HG03378 (cell line): ENCODE data around the gene PLEKHB1.
A peak's percentile ranks its signal among the peaks of the same experiment; 100 is the strongest.

Experiments used
- ATAC-seq: cut with Tn5 transposase; IDR thresholded peaks from one replicate; pipeline ENCODE4 v1.9.1; 2021; ENCODE audit warnings: mild to moderate bottlenecking, moderate library complexity; ENCODE audit not compliant: unreplicated experiment

The PLEKHB1 gene

GRCh38 chr11:73648121-73648520, 1.7 kb downstream of the PLEKHB1 start:
- ATAC-seq = no peak

GRCh38 chr11:73648571-73649046, 2.2 kb downstream of the PLEKHB1 start:
- ATAC-seq = no peak

GRCh38 chr11:73649206-73649605, 2.8 kb downstream of the PLEKHB1 start:
- ATAC-seq = no peak

GRCh38 chr11:73650400-73650799, 4.0 kb downstream of the PLEKHB1 start:
- no peak for ATAC-seq

- no peak for ATAC-seq
Measured at GRCh38 chr11:73651252-73651651, 4.9 kb downstream of the PLEKHB1 start.

GRCh38 chr11:73651661-73652045, 5.3 kb downstream of the PLEKHB1 start:
- ATAC-seq = no peak

- no peak for ATAC-seq
Measured at GRCh38 chr11:73652046-73652730, 5.8 kb downstream of the PLEKHB1 start.

- ATAC-seq = no peak
Measured at GRCh38 chr11:73652856-73653559, 6.6 kb downstream of the PLEKHB1 start.

GRCh38 chr11:73653996-73654395, 7.6 kb downstream of the PLEKHB1 start:
- ATAC-seq = no peak

GRCh38 chr11:73654482-73655021, 8.2 kb downstream of the PLEKHB1 start:
- no peak for ATAC-seq

GRCh38 chr11:73655686-73656085, 9.3 kb downstream of the PLEKHB1 start:
- no peak for ATAC-seq

GRCh38 chr11:73656985-73657384, 10.6 kb downstream of the PLEKHB1 start:
- no peak for ATAC-seq

GRCh38 chr11:73659961-73660360, 13.6 kb downstream of the PLEKHB1 start:
- no peak for ATAC-seq

GRCh38 chr11:73660497-73661034, 14.2 kb downstream of the PLEKHB1 start:
- peak; percentile 11 for ATAC-seq

- peak; percentile 61 for ATAC-seq
Measured at GRCh38 chr11:73661035-73661628, 14.8 kb downstream of the PLEKHB1 start.

- no peak for ATAC-seq
Measured at GRCh38 chr11:73662445-73663157, 16.2 kb downstream of the PLEKHB1 start.

GRCh38 chr11:73663604-73664495, 17.5 kb downstream of the PLEKHB1 start:
- ATAC-seq = no peak

GRCh38 chr11:73664877-73665276, 18.5 kb downstream of the PLEKHB1 start:
- ATAC-seq = no peak

- ATAC-seq = no peak
Measured at GRCh38 chr11:73667891-73668290, 21.5 kb downstream of the PLEKHB1 start.

- no peak for ATAC-seq
Measured at GRCh38 chr11:73670808-73671207, 24.4 kb downstream of the PLEKHB1 start.
